Right ventricle myocardium superior (tissue), 1 donor: ENCODE results near the gene FOXN1. TPM values are rescaled to one million over a fixed set of nuclear protein-coding genes. Genes with fewer than 3 reads are reported as not detected.
A peak's percentile ranks its signal among the peaks of the same experiment; 100 is the strongest.

Source experiments
- ATAC-seq: fragments of 200-7000 bp; cut with Tn5 transposase; one replicate; pipeline ENCODE4 v1.9.1; 2020; ENCODE audit warnings: mild to moderate bottlenecking; ENCODE audit not compliant: poor library complexity
- DNase-seq: peaks from one replicate; pipeline ENCODE4 v3.0.0-alpha.2; 2020
- intact Hi-C: fragments of 100-400 bp; cut with DNase I; formaldehyde crosslinking; loops from one replicate; pipeline ENCODE4 v1.11.2; 2022
- total RNA-seq: library from RNA; stranded (reverse); fragmentation: NEBNext Ultra II Directional; extraction: Animal tissue kit (Norgen Biotek cat#: 25700); gene quantifications from one replicate; pipeline ENCODE4 v1.2.1, GENCODE V29; 2021
- donor health status: DM: no; HTN: yes; CAD: no; lungs with severe emphysema.

FOXN1 gene
- total RNA-seq, 1 donor from 2014 or later: not detected

- intact Hi-C loops: loop anchor here (5.0 kb wide), 1 partner anchor 41 kb away; no protein-coding TSS in a partner anchor
- ATAC-seq (peak; percentile 21), DNase-seq (no peak)
Measured at GRCh38 chr17:28551421-28552175, 45.5 kb downstream of the FOXN1 start.

GRCh38 chr17:28552176-28552999 lies 46.2 kb downstream of the FOXN1 start, which contains the start of gene UNC119:
TSS of gene UNC119 (minus strand) at chr17:28552624. CDS start at chr17:28552557, 67 bp downstream.
- DNase-seq: peak; percentile 88
- ATAC-seq: peak; percentile 98
- intact Hi-C loops: loop anchor here (5.0 kb wide), 1 partner anchor 40 kb away; no protein-coding TSS in a partner anchor

GRCh38 chr17:28553000-28553505 lies 46.9 kb downstream of the FOXN1 start:
- intact Hi-C loops: loop anchor here (5.0 kb wide), 1 partner anchor 39 kb away; no protein-coding TSS in a partner anchor
- ATAC-seq (no peak), DNase-seq (no peak)

GRCh38 chr17:28554565-28554964 lies 48.4 kb downstream of the FOXN1 start:
- no peak for DNase-seq

GRCh38 chr17:28555022-28555421 lies 48.9 kb downstream of the FOXN1 start:
- ATAC-seq: no peak
- no peak for DNase-seq
- intact Hi-C loops: no loop called here

More at GRCh38 chr17:28554565-28554964, 48.4 kb downstream of the FOXN1 start:
- intact Hi-C loops: loop anchor here (5.0 kb wide), 1 partner anchor 38 kb away; no protein-coding TSS in a partner anchor
- ATAC-seq: no peak

GRCh38 chr17:28563475-28563874 lies 57.3 kb downstream of the FOXN1 start:
- intact Hi-C loops: no loop called here
- DNase-seq (no peak), ATAC-seq (peak; percentile 43)

GRCh38 chr17:28567604-28568003 lies 61.5 kb downstream of the FOXN1 start:
- ATAC-seq (no peak), DNase-seq (no peak)
- intact Hi-C loops: no loop called here

GRCh38 chr17:28569446-28569845 lies 63.3 kb downstream of the FOXN1 start:
- no peak for DNase-seq
- intact Hi-C loops: no loop called here
- ATAC-seq: no peak

GRCh38 chr17:28570716-28571360 lies 64.7 kb downstream of the FOXN1 start:
- peak; percentile 7 for ATAC-seq
- peak; percentile 47 for DNase-seq
- intact Hi-C loops: no loop called here

GRCh38 chr17:28571361-28572122 lies 65.4 kb downstream of the FOXN1 start, which contains the start of gene PIGS:
TSS of gene PIGS (minus strand) at chr17:28571524. CDS start at chr17:28571496, 28 bp downstream.
- intact Hi-C loops: no loop called here

GRCh38 chr17:28572259-28573039 lies 66.3 kb downstream of the FOXN1 start:
- DNase-seq (peak; percentile 45), ATAC-seq (no peak)
- intact Hi-C loops: no loop called here

More at GRCh38 chr17:28571361-28572122, 65.4 kb downstream of the FOXN1 start, which contains the start of gene PIGS:
- DNase-seq (peak; percentile 97), ATAC-seq (peak; percentile 92)

GRCh38 chr17:28573040-28573380 lies 66.9 kb downstream of the FOXN1 start:
- ATAC-seq (no peak), DNase-seq (no peak)
- intact Hi-C loops: no loop called here

GRCh38 chr17:28573521-28573920 lies 67.4 kb downstream of the FOXN1 start:
- intact Hi-C loops: no loop called here
- DNase-seq: no peak

GRCh38 chr17:28573966-28574480 lies 67.9 kb downstream of the FOXN1 start:
- intact Hi-C loops: no loop called here
- DNase-seq (no peak), ATAC-seq (no peak)

More at GRCh38 chr17:28573521-28573920, 67.4 kb downstream of the FOXN1 start:
- no peak for ATAC-seq

- DNase-seq (peak; percentile 53), ATAC-seq (peak; percentile 4)
- intact Hi-C loops: no loop called here
Measured at GRCh38 chr17:28574526-28574925, 68.4 kb downstream of the FOXN1 start.

- intact Hi-C loops: no loop called here
- ATAC-seq: peak; percentile 70
Measured at GRCh38 chr17:28575126-28575795, 69.1 kb downstream of the FOXN1 start.

More at GRCh38 chr17:28575126-28575795, 69.1 kb downstream of the FOXN1 start:
- peak; percentile 85 for DNase-seq
